Measurements from ENCODE around the gene TRIM17. TPM values are rescaled to one million over a fixed set of nuclear protein-coding genes. Genes with fewer than 3 reads are reported as not detected.

Gene TRIM17
- total RNA-seq, 1 experiment from 2014 or later: not detected

- CTCF ChIA-PET: no interaction called here
- Histone ChIP-seq H3K9ac (ENCODE audit: low read length) (no peak overlapping the region), H3K4me3 (ENCODE audit: low read length) (no peak overlapping the region), H3K9me3 (ENCODE audit: low read length) (no peaks in the 10 kb centered on the region), H2AFZ (ENCODE audit: low read length) (no peak overlapping the region), H4K20me1 (ENCODE audit: low read length) (no peaks in the 10 kb centered on the region), H3K27me3 (ENCODE audit: low read length) (no peaks in the 10 kb centered on the region), H3K4me1 (ENCODE audit: insufficient read depth, low read length) (no peaks in the 10 kb centered on the region; the same call in 1 of the 2 replicates), H3K79me2 (ENCODE audit: low read length) (no peaks in the 10 kb centered on the region), H3F3A (ENCODE audit: low read length, unreplicated experiment) (no peaks in the 10 kb centered on the region), H3K4me2 (ENCODE audit: low read length) (no peak overlapping the region), H3K27ac (ENCODE audit: low read length) (no peak overlapping the region), H3K9me2 (replicated peaks; ENCODE audit: low read length) (no peaks in the 10 kb centered on the region), H3K36me3 (ENCODE audit: low read depth, low read length) (no peaks in the 10 kb centered on the region)
- no TSS peak for BruUV-seq (replicated peaks)
- TF ChIP-seq EZH2 (IDR thresholded peaks at IDR 0.05; ENCODE audit: low read length, unreplicated experiment): no peak
- no peak for TF ChIP-seq EZH2phosphoT487 (IDR thresholded peaks at IDR 0.05; ENCODE audit: borderline replicate concordance, low read length)
- TF ChIP-seq CTCF (conservative IDR thresholded peaks at IDR 0.05; ENCODE audit: low read depth, low read length): no peak
- POLR2A ChIA-PET (ENCODE audit: unreplicated experiment): no interaction called here
- DNase-seq (no peak), ATAC-seq (no peak)
- intact Hi-C loops (cut with micrococcal nuclease): no loop called here
These were observed 56.8 kb downstream of the TRIM17 start for GRCh38 chr1:228359613-228360532.

GRCh38 chr1:228358764-228359612, 57.7 kb downstream of the TRIM17 start:
- H3K9me2 ChIP-seq (replicated peaks; ENCODE audit: low read length): no peaks in the 10 kb centered on the region
- H3K36me3 ChIP-seq (ENCODE audit: low read depth, low read length): no peaks in the 10 kb centered on the region
- no peak overlapping the region for H2AFZ ChIP-seq (ENCODE audit: low read length)
- intact Hi-C loops (cut with micrococcal nuclease): no loop called here
- ChIA-PET POLR2A (ENCODE audit: unreplicated experiment) (no interaction called here), CTCF (no interaction called here)
- no peaks in the 10 kb centered on the region for H3K9me3 ChIP-seq (ENCODE audit: low read length)
- no peak overlapping the region for H3K4me2 ChIP-seq (ENCODE audit: low read length)
- TF ChIP-seq EZH2 (IDR thresholded peaks at IDR 0.05; ENCODE audit: low read length, unreplicated experiment): no peak
- no peak for TF ChIP-seq CTCF (conservative IDR thresholded peaks at IDR 0.05; ENCODE audit: low read depth, low read length)
- no peak for TF ChIP-seq EZH2phosphoT487 (IDR thresholded peaks at IDR 0.05; ENCODE audit: borderline replicate concordance, low read length)
- H3F3A ChIP-seq (ENCODE audit: low read length, unreplicated experiment): no peaks in the 10 kb centered on the region
- H4K20me1 ChIP-seq (ENCODE audit: low read length): no peaks in the 10 kb centered on the region
- no TSS peak for BruUV-seq (replicated peaks)
- ATAC-seq (no peak), DNase-seq (no peak)
- H3K27ac ChIP-seq (ENCODE audit: low read length): no peak overlapping the region
- H3K4me1 ChIP-seq (ENCODE audit: insufficient read depth, low read length): no peaks in the 10 kb centered on the region; the same call in 1 of the 2 replicates
- no peak overlapping the region for H3K9ac ChIP-seq (ENCODE audit: low read length)
- H3K4me3 ChIP-seq (ENCODE audit: low read length): no peak overlapping the region
- H3K79me2 ChIP-seq (ENCODE audit: low read length): no peaks in the 10 kb centered on the region
- H3K27me3 ChIP-seq (ENCODE audit: low read length): no peaks in the 10 kb centered on the region

Measured in PC-3 (cell line).